ENCODE data around the gene KDSR. TPM values are rescaled to one million over a fixed set of nuclear protein-coding genes. Genes with fewer than 3 reads are reported as not detected.

KDSR gene
- total and polyA plus RNA-seq, 12 donors = 9.4 to 41.6 (median 32.8) TPM

- TF ChIP-seq, protein P1, sequence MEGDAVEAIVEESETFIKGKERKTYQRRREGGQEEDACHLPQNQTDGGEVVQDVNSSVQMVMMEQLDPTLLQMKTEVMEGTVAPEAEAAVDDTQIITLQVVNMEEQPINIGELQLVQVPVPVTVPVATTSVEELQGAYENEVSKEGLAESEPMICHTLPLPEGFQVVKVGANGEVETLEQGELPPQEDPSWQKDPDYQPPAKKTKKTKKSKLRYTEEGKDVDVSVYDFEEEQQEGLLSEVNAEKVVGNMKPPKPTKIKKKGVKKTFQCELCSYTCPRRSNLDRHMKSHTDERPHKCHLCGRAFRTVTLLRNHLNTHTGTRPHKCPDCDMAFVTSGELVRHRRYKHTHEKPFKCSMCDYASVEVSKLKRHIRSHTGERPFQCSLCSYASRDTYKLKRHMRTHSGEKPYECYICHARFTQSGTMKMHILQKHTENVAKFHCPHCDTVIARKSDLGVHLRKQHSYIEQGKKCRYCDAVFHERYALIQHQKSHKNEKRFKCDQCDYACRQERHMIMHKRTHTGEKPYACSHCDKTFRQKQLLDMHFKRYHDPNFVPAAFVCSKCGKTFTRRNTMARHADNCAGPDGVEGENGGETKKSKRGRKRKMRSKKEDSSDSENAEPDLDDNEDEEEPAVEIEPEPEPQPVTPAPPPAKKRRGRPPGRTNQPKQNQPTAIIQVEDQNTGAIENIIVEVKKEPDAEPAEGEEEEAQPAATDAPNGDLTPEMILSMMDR (IDR thresholded peaks at IDR 0.05) = no peak
- intact Hi-C loops (cut with DNase I) = no loop called here
- Histone ChIP-seq H3K36me3 (no peaks in the 10 kb centered on the region), H3K27ac (no peak overlapping the region), H3K9me3 (no peaks in the 10 kb centered on the region), H3K4me3 (no peak overlapping the region), H3K4me1 (peaks cover 0 to 56% (median 36%) of the 10 kb centered on the region in 9 donors), H3K27me3 (no peaks in the 10 kb centered on the region)
- WGBS, 2 donors = 73 to 75% methylated on average over 4 of the region's 4 CpGs
- no peak for ATAC-seq
- no peak for DNase-seq
These were observed 80.1 kb downstream of the KDSR start for GRCh38 chr18:63286926-63287325.

- intact Hi-C loops (cut with DNase I) = loop anchor here in 1 of 10 donors (5.0 kb wide), 1 partner anchor 38 kb away; no protein-coding TSS in a partner anchor
- TF ChIP-seq, protein P1 (IDR thresholded peaks at IDR 0.05) = no peak
- Histone ChIP-seq H3K4me3 (no peak overlapping the region), H3K36me3 (no peaks in the 10 kb centered on the region), H3K9me3 (no peaks in the 10 kb centered on the region), H3K27ac (no peak overlapping the region), H3K4me1 (peaks cover 0 to 38% (median 24%) of the 10 kb centered on the region in 9 donors), H3K27me3 (no peaks in the 10 kb centered on the region)
- ATAC-seq (no peak), DNase-seq (no peak)
- WGBS, 2 donors = 84 to 90% methylated on average over 14 of the region's 14 CpGs
These were observed 81.9 kb downstream of the KDSR start for GRCh38 chr18:63284827-63285733.

DNA sequence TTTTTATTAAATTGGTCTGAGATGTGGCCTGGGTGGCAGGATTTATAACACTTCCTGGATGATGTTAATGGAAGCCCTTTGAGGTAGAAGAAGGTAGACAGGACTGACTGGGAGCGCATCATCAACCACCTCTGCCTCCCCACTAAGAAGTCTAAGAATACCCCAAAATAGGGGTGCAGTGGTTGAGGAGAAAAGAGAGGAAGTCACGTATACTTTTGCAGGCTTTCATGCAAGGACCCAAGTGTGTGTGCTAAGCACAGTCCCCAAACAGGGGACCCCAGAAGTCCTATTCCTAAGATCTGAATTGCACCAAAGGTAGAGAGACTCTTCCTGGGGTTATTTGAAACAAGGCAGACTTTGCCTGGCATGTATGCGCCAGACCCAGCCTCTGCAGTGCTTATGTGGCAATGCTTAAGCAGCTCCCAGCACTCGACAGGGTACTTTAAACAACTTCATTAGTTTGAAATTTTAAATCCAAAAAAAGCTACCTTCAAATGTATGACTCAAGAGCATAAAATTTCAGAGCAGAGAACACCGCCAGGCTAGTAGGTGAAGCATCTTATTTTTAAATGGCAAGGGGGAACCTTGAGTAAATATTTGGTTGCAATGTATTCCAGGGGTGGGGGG is 82.7 kb downstream of the KDSR start:
- Histone ChIP-seq H3K4me1 (peaks cover 0 to 35% (median 16%) of the 10 kb centered on the region in 9 donors), H3K9me3 (no peaks in the 10 kb centered on the region), H3K36me3 (no peaks in the 10 kb centered on the region), H3K27ac (no peak overlapping the region), H3K27me3 (no peaks in the 10 kb centered on the region), H3K4me3 (no peak overlapping the region)
- ATAC-seq (no peak), DNase-seq (no peak)
- intact Hi-C loops (cut with DNase I) = loop anchor here in 1 of 10 donors (5.0 kb wide), 1 partner anchor 37 kb away; no protein-coding TSS in a partner anchor
- TF ChIP-seq, protein P1 (IDR thresholded peaks at IDR 0.05) = no peak
- WGBS, 2 donors = 97 to 98% methylated on average over 5 of the region's 5 CpGs

DNA sequence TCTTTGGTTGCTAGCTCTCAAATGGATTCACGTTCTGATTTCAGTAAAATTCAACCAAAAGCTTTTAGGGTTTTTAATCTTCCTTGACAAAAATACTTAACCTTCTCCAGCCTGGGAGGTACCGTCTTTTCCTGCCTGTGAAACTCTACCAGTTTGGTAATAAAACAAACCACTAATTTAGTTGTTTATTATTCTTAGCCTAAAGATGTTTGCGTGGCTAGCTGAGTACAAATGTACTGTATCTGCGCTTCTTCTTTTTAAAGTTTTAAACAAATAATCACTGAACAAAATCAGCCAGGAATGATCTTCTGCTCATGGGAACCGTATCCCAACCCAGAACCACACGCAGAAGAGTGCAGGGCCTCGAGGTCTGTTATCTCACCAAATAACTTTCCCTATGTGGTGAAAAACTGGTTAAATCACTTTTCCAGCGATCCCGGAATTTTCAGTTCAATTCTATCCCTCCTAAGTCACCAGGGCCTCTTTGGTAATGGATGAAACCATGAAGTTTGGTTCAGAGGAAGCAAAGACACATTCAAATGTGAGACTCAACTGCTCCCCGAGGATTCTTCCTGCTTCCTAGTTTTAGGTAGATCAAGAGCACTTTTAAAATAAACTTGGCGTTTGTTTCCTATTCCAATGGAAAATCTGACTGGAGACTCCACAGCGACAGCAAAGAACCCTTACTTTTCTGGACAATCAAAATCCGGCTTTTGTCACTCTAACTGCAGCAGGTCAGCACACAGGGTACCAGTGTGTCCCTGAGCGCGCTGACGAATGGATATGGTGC is 83.5 kb downstream of the KDSR start:
- DNase-seq (no peak), ATAC-seq (no peak)
- Histone ChIP-seq H3K4me3 (no peak overlapping the region), H3K4me1 (peaks cover 0 to 37% (median 16%) of the 10 kb centered on the region in 9 donors), H3K36me3 (no peaks in the 10 kb centered on the region), H3K27me3 (no peaks in the 10 kb centered on the region), H3K27ac (no peak overlapping the region), H3K9me3 (no peaks in the 10 kb centered on the region)
- TF ChIP-seq, protein P1 (IDR thresholded peaks at IDR 0.05) = no peak
- intact Hi-C loops (cut with DNase I) = loop anchor here in 1 of 10 donors (5.0 kb wide), 1 partner anchor 36 kb away; no protein-coding TSS in a partner anchor
- 88 to 90% methylated on average over 16 of the region's 16 CpGs for WGBS, 2 donors
